Skin epidermis (tissue), 12 donors: Measurements from ENCODE around the gene APC2.
"Not testable (repeated sequence)": the region's sequence is repeated elsewhere in the genome, so short reads cannot be mapped to it uniquely, and the experiment has no call there.

ENCODE experiments used
- H3K27ac ChIP-seq, 21 experiments: fragments of 200-600 bp; sonication (generic) in 11 of 21; one replicate each; pipeline ENCODE4 v1.5.0; 2020; ENCODE audit warnings: mild to moderate bottlenecking in 3 of 21, inconsistent platforms in 2 of 21, moderate library complexity in 2 of 21
- H3K4me3 ChIP-seq, 7 experiments: fragments of 200-600 bp; sonication (generic) in 2 of 7; one replicate each; pipeline ENCODE4 v1.5.0; 2020; ENCODE audit warnings: inconsistent platforms in 2 of 7, mild to moderate bottlenecking in 2 of 7, moderate library complexity in 1 of 7

The APC2 gene

DNA sequence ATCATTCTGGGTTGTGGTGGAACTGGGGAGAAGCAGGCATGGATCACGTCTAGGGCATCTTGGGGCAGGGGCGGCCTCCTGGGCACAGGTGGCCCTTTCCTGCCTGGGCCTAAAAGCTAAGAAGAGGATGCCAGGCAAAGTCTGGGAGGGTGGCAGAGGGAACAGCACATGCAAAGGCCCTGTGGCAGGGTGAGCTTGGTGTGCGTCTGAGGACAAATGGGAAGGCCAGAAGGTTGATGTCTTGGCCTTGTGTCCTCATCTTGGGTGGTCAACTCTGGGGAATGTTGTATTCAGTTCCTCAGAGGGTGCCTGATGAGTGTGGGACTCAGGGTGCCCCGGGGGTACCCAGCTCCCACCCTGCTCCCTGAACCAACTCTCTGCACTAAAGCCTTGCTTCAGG is 68.5 kb downstream of the APC2 start:
- H3K27ac ChIP-seq: no peak overlapping the region
- no peak overlapping the region for H3K4me3 ChIP-seq

DNA sequence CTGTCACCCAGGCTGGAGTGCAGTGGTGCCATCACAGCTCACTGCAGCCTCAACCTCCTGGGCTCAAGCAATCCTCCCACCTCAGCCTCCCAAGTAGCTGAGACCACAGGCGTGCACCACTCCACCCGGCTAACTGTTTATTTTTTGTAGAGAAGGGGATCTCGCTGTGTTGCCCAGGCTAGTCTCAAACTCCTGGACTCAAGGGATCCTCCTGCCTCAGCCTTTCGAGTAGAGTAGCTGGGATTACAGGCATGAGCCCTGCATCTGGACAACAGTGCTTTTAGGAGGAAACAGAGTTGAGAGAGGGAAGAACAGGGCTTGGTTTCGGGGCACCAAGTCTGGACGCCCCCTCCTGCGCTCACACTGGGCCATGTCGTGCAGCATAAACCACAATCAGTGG is 69.9 kb downstream of the APC2 start:
- not testable (repeated sequence) for H3K4me3 ChIP-seq, H3K27ac ChIP-seq

DNA sequence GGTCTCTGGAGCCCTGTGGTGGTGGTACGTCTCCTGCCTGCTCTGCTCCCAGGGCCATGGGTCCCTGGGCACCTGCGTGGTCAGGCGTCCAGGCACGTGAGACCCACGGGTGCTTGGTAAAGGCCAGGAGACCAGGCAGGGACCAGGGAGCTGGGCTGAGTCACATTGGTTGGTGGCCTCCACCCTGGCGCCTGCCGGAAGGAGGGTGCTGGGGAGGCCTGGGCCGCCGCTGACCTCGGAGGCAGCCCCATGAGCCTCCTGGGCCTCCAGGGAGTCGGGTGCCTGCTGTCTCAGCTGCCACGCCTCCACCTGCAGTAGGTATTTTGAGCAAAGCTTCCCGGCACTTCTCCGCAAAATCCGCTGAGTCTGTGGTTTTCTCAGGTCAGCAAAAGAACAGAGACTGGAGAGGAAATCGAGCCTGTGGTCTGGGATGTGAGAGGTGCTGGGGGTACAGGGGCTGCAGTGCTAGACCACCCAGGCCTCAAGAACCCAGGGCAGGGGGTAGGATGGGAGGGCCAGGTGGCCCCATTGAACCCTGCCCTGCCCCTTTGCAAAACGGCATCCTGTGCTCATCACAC is 70.4 kb downstream of the APC2 start:
- H3K27ac ChIP-seq: no peak overlapping the region
- no peak overlapping the region for H3K4me3 ChIP-seq

DNA sequence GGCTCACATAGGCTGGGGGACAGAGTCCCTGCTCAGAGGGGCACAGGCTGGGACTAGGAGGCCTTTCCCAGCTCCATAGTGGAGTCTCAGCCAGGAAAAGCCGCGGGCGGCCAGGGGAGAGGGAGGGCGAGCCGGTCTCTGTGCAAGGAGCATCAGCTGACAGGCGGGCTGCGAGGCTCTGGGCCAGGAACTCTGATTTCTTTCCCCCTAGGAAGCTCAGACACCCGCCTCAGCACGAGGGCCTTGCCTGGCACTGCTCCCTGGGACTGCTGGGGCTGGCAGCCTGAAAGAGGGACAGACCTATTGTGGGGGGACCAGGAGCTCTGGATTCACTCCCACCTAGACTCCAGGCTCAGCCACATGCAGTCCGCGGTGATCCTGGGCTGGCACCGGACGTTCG is 71.7 kb downstream of the APC2 start:
- H3K27ac ChIP-seq: no peak overlapping the region
- no peak overlapping the region for H3K4me3 ChIP-seq

DNA sequence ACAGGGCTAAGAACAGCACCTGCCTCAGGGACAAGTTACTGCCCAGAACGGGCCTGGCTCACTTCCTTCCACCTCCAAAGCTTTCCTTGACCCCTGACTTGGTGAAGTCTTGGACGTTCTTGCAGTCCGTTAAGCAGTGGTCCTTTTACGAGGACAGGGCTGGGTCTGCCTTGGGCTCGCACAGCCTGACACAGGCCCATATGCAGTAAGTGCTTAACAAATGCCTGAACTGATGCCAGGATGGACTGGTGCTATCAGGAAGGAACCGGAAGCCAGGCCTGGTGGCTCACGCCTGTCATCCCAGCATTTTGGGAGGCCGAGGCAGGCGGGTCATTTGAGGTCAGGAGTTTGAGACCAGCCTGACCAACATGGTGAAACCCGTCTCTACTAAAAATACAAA is 72.1 kb downstream of the APC2 start:
- H3K4me3 ChIP-seq: no peak overlapping the region
- H3K27ac ChIP-seq: no peak overlapping the region

DNA sequence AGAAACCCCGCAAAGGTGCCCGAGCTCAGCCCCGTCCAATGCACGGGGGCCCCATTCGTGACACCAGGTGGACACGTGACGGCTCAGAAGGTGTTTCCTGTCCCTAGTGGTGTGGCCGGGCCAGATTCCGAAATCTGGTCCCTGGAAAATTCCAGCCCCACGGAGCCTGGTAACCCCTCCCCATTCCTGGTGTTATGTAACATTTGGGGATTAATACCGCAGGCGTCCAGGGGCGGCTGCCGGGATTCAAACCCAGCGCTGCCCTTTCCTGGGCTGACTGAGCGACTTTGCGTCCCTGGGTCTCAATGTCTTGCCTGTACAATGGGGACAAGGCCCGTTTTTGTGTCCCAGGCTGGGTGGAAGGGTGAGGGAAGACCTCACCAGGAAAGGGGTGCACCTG is 72.9 kb downstream of the APC2 start:
- Histone ChIP-seq H3K27ac (no peak overlapping the region), H3K4me3 (no peak overlapping the region)
